Skeletal muscle cell (primary cell): ENCODE results near the gene MLXIPL.
"Not testable (repeated sequence)": the region's sequence is repeated elsewhere in the genome, so short reads cannot be mapped to it uniquely, and the experiment has no call there.

Source experiments
- DNase-seq: peaks from one replicate; pipeline ENCODE4 v3.0.0-alpha.2; 2010; ENCODE audit warnings: low read depth
- H3K4me3 ChIP-seq: 2 replicates; pipeline ENCODE4 v1.5.1; 2011; ENCODE audit warnings: low read depth, mild to moderate bottlenecking, control low read depth, low read length, moderate library complexity

The MLXIPL gene

DNA sequence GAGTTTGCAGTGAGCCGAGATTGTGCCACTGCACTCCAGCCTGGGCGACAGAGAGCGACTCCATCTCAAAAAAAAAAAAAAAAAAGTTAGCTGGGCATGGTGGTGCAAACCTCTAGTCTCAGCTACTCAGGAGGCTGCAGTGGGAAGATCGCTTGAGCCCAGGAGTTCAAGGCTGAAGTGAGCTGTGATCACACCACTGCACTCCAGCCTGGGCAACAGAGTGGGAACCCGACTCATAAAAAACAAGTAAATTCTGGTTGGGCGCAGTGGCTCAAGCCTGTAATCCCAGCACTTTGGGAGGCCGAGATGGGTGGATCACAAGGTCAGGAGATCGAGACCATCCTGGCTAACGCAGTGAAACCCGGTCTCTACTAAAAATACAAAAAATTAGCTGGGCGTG lies 4.9 kb downstream of the MLXIPL start:
- H3K4me3 ChIP-seq, DNase-seq: not testable (repeated sequence)

DNA sequence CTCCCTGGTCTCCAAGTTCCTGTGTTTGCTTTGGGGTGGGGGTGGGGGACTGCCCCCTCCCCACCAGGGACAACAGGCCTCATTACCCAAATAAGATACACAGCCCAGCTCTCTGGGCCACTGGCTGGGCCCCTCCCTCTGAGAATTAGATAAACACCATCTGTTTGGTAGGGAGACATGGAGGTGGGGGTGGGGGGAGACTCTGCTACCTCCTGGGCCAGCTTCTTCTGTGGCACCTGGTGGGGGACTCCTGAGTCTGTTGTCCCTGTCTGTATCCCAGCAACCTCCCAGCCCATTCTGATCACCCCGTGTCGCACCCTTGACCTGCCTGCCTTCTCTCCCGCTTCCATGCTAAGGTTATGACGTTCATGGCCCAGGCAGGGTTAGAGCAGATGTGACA lies 5.8 kb downstream of the MLXIPL start:
- DNase-seq, result no peak
- no peak overlapping the region for H3K4me3 ChIP-seq

DNA sequence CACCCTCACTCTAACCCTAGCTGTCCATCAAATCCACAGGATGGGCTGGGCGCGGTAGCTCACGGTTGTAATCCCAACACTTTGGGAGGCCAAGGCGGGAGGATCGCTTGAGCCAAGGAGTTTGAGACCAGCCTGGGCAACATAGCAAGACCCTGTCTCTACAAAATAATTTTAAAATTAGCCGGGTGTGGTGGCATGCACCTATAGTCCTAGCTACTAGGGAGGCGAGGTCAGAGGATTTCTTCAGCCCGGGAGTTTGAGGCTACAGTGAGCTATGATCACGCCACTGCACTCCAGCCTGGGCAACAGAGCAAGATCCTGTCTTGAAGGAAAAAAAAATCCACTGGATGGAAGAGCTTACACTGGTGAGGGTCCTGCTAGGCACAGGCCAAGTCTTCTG lies 6.8 kb downstream of the MLXIPL start:
- DNase-seq, H3K4me3 ChIP-seq: not testable (repeated sequence)

DNA sequence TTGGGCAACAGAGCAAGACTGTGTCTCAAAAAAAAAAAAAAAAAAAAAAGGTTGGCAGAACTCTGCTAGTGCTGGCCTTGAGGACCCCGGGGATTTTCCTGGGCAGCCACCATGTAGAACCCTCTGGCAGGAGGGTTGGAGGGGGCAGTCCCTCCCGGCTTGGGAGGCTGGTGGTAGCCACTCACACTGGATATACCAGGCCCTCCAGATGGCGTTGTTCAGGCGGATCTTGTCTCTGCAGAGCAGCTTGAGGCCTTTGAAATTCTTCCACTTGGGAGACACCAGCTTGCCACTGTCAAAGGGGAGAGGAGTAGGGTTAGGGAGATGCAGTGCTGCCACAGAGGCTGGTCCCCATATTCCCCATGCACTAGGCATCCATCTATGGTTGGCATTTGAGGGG lies 8.4 kb downstream of the MLXIPL start:
- no peak overlapping the region for H3K4me3 ChIP-seq
- DNase-seq, result no peak

DNA sequence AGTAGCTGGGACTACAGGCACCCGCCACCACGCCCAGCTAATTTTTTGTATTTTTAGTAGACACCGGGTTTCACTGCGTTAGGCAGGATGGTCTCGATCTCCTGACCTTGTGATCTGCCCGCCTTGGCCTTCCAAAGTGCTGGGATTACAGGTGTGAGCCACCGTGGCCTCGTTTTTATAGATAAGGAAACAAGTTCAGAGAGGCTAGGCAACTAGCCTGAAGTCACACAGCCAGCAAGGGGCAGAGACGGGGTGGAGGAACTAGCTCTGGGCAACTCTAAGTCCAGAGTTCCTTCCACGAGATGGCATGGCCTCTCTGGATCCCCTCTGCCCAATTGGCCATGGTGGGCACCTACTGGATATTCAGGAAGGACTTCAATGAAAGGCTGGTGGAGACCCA lies 9.4 kb downstream of the MLXIPL start:
- not testable (repeated sequence) for DNase-seq

DNA sequence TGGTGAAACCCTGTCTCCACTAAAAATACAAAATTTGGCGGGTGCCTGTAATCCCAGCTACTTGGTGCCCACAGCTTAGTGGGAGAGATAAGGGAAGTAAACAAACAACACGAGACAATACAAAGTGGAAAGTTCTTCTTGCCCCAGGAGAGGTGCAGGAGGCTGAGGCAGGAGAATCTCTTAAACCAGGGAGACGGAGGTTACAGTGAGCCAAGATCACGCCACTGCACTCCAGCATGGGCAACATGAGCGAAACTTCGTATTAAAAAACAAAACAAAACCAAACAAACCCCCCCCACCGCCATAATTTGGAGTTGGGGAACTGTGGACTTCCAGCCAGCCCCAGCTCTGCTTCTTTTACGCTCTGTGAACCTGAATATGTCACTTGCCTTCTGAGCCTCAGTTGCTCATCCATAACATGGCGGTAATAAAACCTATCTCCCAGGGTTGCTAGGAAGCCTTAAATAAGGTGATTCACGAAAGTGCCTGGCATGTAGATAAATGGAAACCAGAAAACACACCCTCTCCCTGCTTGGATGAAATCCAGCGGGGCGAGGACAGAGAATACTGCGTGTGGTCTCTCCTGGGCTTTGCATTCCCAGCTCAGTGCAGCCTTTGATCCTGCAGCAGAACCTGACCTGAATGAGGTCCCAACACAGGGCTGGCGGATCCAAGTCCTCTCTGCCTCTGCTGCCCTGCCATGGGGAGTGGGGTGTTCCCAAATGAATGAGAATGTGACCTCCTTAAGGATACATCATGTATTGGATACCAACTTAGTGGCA lies 10.2 kb downstream of the MLXIPL start:
- no peak overlapping the region for H3K4me3 ChIP-seq
- DNase-seq, result no peak

More for the DNA sequence above, 9.4 kb downstream of the MLXIPL start:
- not testable (repeated sequence) for H3K4me3 ChIP-seq

DNA sequence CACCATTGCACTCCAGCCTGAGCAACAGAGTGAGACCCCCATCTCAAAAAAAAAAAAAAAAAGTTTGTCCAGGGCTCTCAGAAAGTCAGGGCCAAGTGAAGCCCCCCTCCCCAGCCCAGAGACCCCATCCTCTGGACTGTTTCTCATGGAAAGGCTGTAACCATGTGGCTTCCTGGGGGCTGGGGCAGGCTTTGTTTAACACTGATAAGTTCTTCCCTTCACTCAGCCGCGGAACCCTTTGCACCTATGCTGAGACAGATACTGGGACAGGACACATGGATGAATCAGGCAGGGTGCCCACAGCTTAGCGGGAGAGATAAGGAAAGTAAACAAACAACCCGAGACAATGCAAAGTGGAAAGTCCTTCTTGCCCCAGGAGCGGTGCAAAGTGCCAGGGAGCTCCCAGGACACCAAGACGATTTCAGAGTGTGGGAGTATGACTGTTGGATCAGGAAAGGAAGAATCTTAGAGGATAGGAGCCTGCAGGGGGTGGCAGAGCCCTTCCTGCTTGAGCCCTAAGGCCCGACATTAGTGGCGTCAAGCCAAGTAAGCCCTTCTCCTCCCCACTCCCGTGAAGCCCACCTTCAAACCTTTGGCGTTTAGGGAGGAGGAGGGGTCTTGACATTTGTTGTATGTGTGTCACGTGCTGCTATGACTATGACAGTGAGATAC lies 11.6 kb downstream of the MLXIPL start:
- H3K4me3 ChIP-seq, result no peak overlapping the region
- DNase-seq, result no peak

DNA sequence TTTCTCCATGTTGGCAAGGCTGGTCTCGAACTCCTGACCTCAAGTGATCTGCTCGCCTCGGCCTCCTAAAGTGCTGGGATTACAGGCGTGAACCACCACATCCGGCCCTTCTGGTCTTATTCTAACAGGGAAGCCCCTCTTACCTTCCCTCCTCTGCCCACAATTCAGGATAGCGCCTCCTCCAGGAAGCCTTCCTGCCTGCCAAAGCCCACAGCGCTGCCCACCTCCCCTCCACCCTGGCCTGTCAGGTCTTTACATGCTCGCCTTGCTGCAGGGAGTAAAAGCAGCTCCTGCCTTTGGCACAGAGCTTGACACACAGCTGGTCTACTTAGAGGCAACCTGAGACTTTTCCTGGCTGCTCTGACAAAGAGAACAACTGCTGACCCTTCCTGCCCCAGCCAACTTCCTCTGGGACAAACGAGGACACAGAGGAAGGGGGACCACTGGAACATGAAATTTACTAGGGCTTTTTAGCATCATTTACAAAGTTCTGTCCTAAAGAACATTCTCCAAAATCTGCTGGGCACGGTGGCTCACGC lies 13.2 kb downstream of the MLXIPL start:
- DNase-seq, result no peak
- H3K4me3 ChIP-seq, result no peak overlapping the region

DNA sequence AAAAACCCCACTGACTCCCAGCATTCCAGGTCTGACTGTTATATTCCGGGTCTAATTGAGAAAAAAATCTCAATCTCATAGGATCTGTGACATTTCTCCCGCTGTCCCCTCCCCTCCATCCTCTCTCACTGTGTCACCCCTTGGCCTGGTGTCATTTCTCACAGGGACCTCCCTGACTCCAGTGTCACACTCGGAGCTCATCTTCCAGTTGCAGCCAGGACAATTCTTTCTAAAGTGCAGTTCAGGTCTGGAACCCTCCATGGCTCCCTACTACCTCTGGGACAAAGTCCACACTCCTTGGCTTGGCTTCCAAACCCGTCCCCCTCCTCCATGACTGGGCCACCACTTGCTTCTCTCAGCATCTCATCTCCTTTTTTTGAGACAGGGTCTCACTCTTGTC lies 14.2 kb downstream of the MLXIPL start:
- no peak for DNase-seq
- H3K4me3 ChIP-seq, result no peak overlapping the region

DNA sequence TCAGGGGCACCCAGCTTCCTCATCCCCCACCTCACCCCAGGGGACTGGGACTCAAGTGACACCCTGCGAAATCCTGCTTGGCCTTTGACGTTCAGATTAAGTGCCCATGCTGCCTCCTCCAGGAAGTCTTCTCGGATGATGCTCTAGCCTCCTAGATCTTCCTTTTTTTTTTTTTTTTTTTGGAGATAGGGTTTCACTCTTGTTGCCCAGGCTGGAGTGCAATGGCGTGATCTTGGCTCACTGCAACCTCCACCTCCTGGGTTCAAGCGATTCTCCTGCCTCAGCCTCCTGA lies 16.7 kb downstream of the MLXIPL start:
- H3K4me3 ChIP-seq, DNase-seq: not testable (repeated sequence)

DNA sequence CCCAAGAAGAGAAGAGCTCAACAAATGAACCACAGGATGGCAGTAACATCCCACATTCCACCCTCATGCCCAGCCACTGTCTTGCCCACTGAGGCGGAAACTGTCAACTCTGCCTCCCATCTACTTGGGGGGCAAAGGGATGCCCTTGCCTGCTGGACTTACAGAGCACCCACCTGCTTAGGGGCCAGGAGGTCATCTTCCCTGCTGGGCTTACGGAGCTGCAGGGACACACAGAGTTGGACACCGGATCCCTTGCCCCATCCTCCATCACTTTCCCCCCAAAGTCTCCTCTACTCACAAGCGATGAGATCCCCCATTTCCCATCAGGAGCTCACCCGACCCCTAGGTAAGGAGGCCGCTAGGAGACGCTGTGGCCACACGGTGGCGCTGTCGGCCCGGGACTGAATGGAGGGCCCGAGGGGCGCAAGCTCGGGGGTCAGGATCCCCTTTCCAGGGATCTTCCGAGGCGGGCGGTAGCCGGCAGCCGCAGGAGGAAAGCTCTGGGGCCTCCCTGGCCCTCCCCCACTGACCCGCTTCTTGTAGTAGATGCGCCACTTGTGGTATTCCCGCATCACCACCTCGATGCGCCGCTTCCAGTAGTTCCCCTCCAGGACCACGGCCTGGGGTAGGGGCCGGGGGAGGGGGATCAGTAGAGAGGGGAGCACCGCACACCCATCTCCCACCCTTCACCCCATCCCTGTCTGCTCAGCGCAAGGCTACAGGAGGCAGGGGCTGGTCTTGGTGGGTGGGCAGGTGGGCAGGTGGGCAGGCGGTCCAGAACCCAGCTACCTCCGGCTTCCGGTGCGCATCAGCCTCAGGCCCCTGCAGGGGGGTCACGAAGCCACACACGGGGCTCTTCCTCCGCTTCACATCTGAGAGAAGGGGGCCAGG lies 17.3 kb downstream of the MLXIPL start:
- DNase-seq, result no peak
- peak overlapping the region; percentile 8 for H3K4me3 ChIP-seq

DNA sequence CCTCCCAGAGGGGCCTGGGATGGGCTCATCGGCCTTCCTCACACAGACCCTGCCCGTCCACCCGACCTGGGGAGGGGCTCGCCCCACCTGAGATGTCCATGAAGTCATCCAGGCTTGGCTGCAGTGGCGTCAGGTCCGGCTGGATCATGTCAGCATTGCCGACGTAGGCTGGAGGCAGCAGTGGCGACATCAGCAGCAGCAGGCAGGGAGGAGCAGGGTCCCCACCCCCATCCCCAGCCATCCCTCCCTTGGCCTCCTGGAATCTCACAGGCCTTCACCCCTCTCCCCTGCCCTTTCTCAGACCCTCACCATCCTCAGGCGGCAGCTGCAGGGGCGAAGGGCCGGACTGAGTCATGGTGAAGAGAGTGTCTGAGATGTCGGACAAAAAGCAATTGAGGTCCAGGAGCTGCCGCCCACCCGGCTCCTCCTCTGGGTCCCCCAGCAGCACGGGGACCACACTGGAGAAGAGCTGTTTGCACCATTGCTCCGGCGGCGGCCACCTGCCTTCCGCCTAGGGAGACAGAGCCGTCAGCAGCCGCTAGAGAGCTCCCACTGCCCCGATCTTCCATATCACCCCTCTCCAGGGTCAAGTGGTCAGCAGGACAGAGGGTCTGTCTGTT lies 18.6 kb downstream of the MLXIPL start:
- no peak for DNase-seq
- no peak overlapping the region for H3K4me3 ChIP-seq

DNA sequence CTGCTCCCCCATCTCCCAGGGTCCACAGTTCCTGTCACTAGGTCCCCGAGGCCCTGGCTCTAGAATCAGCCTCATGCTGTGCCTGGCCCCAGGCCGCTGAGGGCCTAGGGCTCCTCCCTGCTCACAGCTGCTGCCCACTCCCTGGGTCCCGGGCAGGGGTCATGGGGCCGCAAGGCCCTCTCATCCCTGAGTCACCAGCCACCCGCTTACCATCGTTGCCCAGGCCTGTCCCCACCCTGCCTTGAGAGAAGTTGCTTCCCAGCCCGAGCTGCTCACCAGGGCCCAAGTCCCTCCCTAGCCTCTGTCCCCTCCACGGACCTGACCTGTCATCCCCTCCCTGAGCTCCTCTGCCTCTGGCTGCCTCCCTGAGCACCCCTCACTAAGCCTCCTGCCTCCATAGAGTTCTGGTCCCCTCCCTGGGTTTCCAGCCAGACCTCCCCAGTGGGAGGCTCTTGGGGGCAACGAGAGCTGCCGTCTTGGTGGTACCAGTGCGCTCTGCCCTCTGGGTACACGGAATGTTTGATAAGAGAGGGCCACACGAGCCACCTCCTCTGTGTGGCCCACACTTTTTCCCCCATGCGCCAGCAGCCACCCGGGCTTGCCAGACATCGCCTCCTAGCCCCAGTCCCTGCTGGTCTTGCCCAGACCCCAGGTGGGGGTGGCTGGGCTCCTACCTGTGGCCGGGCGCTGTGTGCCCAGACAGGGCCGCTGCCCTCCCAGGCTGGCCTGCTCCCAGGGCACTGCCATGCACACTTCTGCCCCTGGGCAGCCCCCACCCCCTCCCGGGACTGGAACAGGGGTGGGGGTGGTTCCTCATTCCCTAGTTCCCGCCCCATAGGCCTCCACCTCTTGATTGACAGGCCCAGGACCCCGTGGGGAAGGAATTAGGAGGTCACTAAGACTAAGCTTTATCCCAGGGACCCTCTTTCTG lies 21.3 kb downstream of the MLXIPL start:
- H3K4me3 ChIP-seq, result no peak overlapping the region
- DNase-seq, result no peak

DNA sequence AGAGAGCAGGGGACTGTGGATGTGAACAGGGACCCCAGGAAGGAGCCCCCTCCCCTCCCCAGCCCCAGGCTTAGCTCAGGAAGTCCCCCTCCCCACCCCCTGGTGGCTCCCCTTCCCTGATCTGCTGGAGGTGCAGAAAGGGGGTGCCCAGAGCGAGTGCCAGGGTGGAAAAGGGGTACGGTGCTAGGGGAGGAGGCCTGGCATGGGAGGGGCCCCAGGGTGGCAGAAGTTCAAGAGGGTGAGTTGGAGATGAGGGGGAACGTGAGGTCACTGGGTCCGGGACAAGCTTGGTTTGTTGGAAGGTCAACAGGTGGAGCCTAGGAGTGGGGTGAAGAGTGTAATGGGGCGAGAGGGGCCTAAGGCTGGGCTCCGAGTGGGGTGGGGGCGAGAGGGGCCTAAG lies 24.4 kb downstream of the MLXIPL start:
- H3K4me3 ChIP-seq, result no peak overlapping the region
- DNase-seq, result no peak

DNA sequence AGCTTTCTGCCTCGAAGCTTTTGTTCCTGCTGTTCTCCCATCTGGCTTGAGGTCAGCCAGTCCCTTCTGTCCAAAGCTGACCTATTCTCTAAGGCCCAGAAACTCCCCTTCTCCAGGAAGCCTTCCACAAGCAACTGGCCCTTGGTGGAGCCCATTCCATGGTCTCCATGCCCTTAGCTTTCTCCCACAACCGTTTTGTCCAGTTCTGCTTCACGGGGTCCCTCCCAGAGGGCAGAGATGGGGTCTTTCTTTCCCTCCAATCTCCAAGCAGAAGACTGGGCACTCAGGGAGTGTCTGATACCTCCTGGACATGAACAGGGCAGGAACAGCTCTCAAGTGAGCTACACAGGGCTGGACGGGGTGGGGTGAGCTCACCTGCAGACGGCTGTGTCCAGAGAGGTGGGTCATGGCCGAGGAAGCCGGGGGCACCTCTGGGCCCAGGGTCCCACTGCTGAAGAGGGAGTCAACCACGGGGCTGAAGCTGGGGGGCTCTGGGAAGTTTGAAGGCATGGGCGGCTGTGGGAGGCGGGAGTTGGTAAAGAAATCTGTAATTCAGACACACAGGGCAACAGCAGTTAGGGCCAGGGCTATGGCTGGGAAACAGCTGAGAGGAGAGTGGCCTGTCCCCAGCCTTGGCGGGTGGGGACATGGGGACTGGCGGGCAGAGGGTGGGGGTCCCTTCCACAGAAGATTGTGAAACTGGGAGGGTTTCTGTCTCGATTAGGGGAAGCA lies 25.0 kb downstream of the MLXIPL start:
- no peak for DNase-seq
- no peak overlapping the region for H3K4me3 ChIP-seq

DNA sequence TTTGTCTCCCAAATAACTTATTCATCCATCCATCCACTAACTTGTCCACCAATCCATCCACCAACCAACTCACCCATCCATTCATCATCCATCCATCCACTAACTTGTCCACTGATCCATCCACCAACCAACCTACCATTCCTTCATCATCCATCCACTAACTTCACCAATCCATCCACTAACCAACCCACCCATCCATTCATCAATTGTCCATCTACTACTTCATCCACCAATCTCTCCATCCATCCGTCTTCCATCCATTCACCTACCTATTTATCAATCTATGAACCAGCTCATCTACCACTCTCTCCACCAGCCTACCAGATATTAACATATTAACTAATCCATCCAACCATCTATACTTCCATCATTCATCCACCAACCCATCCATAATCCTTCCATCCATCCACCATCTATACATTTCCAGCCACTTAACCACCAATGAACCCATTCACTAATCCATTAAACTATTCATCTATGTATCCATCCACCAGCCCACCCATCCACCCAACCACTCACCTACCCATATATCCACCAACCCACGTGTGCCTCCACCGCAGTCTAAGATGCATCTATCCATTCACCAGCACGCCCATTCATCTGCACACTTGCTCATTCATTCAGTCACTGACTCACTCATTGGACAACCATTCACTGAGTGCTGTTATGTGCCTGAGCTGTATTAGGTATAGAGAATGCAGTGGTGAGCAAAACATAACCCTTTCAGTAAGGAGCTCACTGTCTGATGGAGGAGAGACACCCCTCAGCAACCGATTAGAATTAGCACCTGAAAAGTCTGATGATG lies 26.1 kb downstream of the MLXIPL start:
- no peak for DNase-seq
- H3K4me3 ChIP-seq, result no peak overlapping the region
